ENCODE results near the gene PTH. TPM values are rescaled to one million over a fixed set of nuclear protein-coding genes. Genes with fewer than 3 reads are reported as not detected.

Gene PTH
- total RNA-seq, result not detected

GRCh38 chr11:13495929-13496328 is at the start of gene PTH:
PTH (minus strand) TSS chr11:13495997; CDS start chr11:13492855, 3,142 bp downstream.
- Mint-ChIP-seq H3K4me1 (no peaks in the 10 kb centered on the region), H3K27ac (no peak within 1 kb of the TSS), H3K36me3 (ENCODE audit: low read depth) (no peaks in the 10 kb centered on the region), H3K27me3 (peaks cover 12% of the 10 kb centered on the region), H3K9me3 (no peaks in the 10 kb centered on the region), H3K4me3 (no peak within 1 kb of the TSS)
- ChIA-PET POLR2A (no interaction called here), CTCF (no interaction called here)
- DNase-seq, result no peak

DNA sequence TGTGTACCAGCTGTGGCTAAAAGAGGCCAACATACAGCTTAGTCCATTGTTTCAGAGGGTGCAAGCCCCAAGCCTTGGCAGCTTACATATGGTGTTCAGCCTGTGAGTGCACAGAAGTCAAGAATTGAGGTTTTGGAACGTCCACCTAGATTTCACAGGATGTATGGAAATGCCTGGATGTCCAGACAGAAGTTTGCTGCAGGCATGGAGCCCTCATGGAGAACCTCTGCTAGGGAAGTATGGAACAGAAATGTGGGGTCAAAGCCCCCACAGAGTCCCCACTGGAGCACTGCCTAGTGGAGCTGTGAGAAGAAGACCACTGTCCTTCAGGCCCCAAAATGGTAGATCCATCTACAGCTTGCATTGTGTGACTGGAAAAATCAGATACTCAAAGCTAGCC is 42.2 kb upstream of the PTH start:
- H3K36me3 Mint-ChIP-seq (ENCODE audit: low read depth), result no peaks in the 10 kb centered on the region
- no peak overlapping the region for H3K27ac Mint-ChIP-seq
- no peak overlapping the region for H3K4me3 Mint-ChIP-seq
- ChIA-PET POLR2A (no interaction called here), CTCF (no interaction called here)
- H3K27me3 Mint-ChIP-seq, result no peaks in the 10 kb centered on the region
- no peak for DNase-seq
- H3K4me1 Mint-ChIP-seq, result no peaks in the 10 kb centered on the region
- H3K9me3 Mint-ChIP-seq, result peaks cover 23% of the 10 kb centered on the region

- Mint-ChIP-seq H3K27me3 (no peaks in the 10 kb centered on the region), H3K9me3 (peaks cover 17% of the 10 kb centered on the region), H3K36me3 (ENCODE audit: low read depth) (no peaks in the 10 kb centered on the region), H3K4me1 (no peaks in the 10 kb centered on the region), H3K4me3 (no peak overlapping the region), H3K27ac (no peak overlapping the region)
- POLR2A ChIA-PET, result no interaction called here
- CTCF ChIA-PET, result no interaction called here
- no peak for DNase-seq
Measured at GRCh38 chr11:13535819-13536218, 40.0 kb upstream of the PTH start.

DNA sequence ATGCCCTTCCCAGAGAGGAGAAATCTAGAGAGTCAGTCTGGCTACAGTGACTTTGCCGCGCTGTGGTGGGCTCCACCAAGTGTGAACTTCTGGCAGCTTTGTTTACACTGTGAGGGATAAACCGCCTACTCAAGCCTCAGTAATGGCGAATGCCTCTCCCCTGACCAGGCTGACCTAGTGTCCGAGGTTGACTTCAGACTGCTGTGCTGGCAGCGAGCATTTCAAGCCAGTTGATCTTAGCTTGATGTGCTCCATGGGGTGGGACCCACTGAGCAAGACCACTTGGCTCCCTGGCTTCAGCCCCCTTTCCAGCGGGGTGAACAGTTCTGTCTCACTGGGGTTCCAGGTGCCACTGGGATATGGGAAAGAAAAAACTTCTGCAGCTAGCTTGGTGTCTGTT is 38.6 kb upstream of the PTH start:
- CTCF ChIA-PET, result no interaction called here
- H3K9me3 Mint-ChIP-seq, result peaks cover 15% of the 10 kb centered on the region
- no peak overlapping the region for H3K4me3 Mint-ChIP-seq
- no peaks in the 10 kb centered on the region for H3K27me3 Mint-ChIP-seq
- POLR2A ChIA-PET, result no interaction called here
- H3K36me3 Mint-ChIP-seq (ENCODE audit: low read depth), result no peaks in the 10 kb centered on the region
- H3K27ac Mint-ChIP-seq, result no peak overlapping the region
- no peaks in the 10 kb centered on the region for H3K4me1 Mint-ChIP-seq
- DNase-seq, result no peak

DNA sequence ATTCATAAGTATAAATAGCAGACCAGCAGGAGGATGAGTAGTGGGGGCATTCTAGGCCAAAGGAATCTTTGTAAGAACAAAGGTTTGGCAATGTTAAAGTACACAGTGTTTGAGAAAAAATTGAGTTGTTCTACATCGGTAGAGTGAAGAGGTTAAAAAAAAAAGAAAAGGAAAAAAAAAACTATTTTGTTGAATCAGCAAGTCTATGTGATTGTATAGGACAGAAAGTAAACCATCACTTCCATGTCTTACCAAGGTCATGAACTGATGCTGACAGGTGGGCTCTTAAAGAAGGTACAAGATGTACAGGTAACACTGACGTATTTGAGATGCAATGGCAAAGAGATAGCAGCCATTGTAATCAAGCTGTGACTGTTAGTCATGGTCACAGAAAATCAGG is 29.5 kb upstream of the PTH start:
- Mint-ChIP-seq H3K27me3 (peaks cover 4% of the 10 kb centered on the region), H3K4me1 (no peaks in the 10 kb centered on the region), H3K9me3 (no peaks in the 10 kb centered on the region), H3K4me3 (no peak overlapping the region), H3K27ac (no peak overlapping the region), H3K36me3 (ENCODE audit: low read depth) (no peaks in the 10 kb centered on the region)
- no peak for DNase-seq
- ChIA-PET CTCF (no interaction called here), POLR2A (no interaction called here)

DNA sequence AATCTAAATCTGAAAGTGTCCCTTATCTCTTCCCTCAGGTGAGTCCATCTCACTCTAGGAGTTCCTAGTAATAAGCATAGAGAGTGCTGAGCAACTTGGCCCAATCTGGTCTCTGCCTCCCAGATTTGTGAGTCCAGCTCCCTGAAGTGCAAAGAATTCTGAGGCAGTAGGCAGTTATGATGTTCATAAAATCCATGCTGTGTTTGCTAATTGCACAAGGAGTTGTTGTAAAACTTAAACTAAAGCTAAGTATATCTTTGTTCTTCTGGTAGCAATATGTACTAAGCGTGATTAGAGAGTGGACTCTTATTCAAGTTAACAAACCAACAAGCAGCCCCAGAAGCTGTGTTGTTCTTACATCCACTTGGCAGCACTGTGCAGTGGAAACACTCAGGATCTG is 7.6 kb upstream of the PTH start:
- DNase-seq, result no peak
- no peaks in the 10 kb centered on the region for H3K36me3 Mint-ChIP-seq (ENCODE audit: low read depth)
- no peak overlapping the region for H3K27ac Mint-ChIP-seq
- peaks cover 19% of the 10 kb centered on the region for H3K27me3 Mint-ChIP-seq
- no peaks in the 10 kb centered on the region for H3K9me3 Mint-ChIP-seq
- POLR2A ChIA-PET, result no interaction called here
- H3K4me3 Mint-ChIP-seq, result no peak overlapping the region
- CTCF ChIA-PET, result no interaction called here
- no peaks in the 10 kb centered on the region for H3K4me1 Mint-ChIP-seq

DNA sequence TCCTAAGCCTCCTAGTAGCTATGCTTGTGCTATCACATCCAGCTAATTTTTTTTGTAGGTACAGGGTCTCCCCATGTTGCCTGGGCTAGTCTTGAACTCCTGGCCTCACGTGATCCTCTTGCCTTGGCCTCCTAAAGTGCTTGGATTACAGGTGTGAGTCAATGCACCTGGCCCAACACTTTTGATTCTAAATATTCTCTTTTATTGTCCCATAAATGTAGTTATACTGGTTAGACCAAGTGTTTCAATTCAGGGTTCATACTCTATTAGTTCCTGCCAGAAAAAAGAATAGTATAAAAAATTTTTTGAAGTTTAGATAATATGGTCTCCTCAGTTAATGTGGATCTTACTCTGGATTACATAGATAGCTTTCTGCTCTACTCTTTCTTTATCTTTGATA is 6.7 kb upstream of the PTH start:
- Mint-ChIP-seq H3K9me3 (no peaks in the 10 kb centered on the region), H3K27me3 (peaks cover 19% of the 10 kb centered on the region), H3K36me3 (ENCODE audit: low read depth) (no peaks in the 10 kb centered on the region), H3K4me1 (no peaks in the 10 kb centered on the region), H3K27ac (no peak overlapping the region), H3K4me3 (no peak overlapping the region)
- DNase-seq, result no peak
- CTCF ChIA-PET, result no interaction called here
- POLR2A ChIA-PET, result no interaction called here

GRCh38 chr11:13494051-13494450 is 1.7 kb downstream of the PTH start:
- no peaks in the 10 kb centered on the region for H3K36me3 Mint-ChIP-seq (ENCODE audit: low read depth)
- no peak for DNase-seq
- ChIA-PET POLR2A (no interaction called here), CTCF (no interaction called here)
- H3K4me3 Mint-ChIP-seq, result no peak overlapping the region
- no peaks in the 10 kb centered on the region for H3K4me1 Mint-ChIP-seq
- H3K9me3 Mint-ChIP-seq, result no peaks in the 10 kb centered on the region
- no peak overlapping the region for H3K27ac Mint-ChIP-seq
- peaks cover 11% of the 10 kb centered on the region for H3K27me3 Mint-ChIP-seq

DNA sequence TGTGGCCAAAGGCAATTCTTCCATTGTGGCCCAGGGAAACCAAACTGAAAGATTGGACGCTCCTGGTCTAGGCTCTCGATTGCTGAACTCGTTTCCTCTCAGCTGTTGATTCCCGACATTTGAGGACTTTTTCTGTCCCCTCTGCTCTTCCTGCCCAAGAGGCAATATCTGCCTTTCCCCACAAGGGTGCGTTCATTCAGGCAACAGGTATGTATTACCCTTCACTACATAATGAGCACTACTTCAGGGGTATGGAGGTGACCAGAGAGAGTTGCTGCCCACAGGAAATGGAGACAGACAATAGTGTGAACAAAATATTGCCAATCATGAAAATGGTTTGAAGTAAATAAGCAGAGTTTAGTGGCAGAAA is 8.2 kb downstream of the PTH start:
- CTCF ChIA-PET, result interaction anchor here (0.6 to 1.3 kb wide), 5 partner anchors 11 to 1001 kb away, joined by 3 to 4 read pairs (median 3); no protein-coding TSS in a partner anchor
- Mint-ChIP-seq H3K36me3 (ENCODE audit: low read depth) (no peaks in the 10 kb centered on the region), H3K27ac (peak overlapping the region; percentile 47), H3K9me3 (no peaks in the 10 kb centered on the region), H3K4me1 (peaks cover 6% of the 10 kb centered on the region), H3K27me3 (peaks cover 9% of the 10 kb centered on the region), H3K4me3 (peak overlapping the region; percentile 49)
- POLR2A ChIA-PET, result no interaction called here
- peak; percentile 23 for DNase-seq

DNA sequence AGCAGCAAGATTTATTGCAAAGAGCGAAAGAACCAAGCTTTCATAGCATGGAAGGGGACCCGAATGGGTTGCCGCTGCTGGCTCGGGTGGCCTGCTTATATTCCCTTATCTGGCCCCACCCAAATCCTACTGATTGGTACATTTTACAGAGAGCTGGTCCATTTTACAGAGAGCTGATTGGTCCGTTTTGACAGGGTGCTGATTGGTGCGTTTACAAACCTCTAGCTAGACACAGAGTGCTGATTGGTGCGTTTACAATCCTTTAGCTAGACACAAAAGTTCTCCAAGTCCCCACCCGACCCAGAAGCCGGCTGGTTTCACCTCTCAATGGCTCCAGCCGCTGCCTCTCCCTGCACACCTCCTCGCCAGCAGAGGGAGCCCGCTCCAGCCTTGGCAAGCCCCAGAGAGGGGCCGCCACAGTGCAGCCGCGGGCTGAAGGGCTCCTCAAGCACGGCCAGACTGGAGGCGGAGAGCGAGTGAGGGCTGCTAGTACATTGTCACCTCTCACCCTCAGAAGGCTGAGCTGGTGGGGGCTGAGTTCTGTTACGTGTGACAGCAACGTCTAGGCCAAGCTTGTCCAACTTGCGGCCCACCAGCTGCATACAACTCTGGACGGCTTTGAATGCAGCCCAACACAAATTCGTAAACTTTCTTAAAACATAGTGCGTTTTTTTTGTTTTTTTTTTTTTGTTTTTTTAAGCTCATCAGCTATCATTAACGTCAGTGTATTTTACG is 8.7 kb downstream of the PTH start:
- CTCF ChIA-PET, result interaction anchor here (0.6 to 1.3 kb wide), 6 partner anchors 11 to 1001 kb away, joined by 3 to 4 read pairs (median 3); no protein-coding TSS in a partner anchor
- POLR2A ChIA-PET, result no interaction called here
- H3K4me3 Mint-ChIP-seq, result peak overlapping the region; percentile 49
- H3K27ac Mint-ChIP-seq, result no peak overlapping the region
- H3K4me1 Mint-ChIP-seq, result peaks cover 6% of the 10 kb centered on the region
- DNase-seq, result peak; percentile 57
- peaks cover 12% of the 10 kb centered on the region for H3K27me3 Mint-ChIP-seq
- H3K9me3 Mint-ChIP-seq, result no peaks in the 10 kb centered on the region
- no peaks in the 10 kb centered on the region for H3K36me3 Mint-ChIP-seq (ENCODE audit: low read depth)

DNA sequence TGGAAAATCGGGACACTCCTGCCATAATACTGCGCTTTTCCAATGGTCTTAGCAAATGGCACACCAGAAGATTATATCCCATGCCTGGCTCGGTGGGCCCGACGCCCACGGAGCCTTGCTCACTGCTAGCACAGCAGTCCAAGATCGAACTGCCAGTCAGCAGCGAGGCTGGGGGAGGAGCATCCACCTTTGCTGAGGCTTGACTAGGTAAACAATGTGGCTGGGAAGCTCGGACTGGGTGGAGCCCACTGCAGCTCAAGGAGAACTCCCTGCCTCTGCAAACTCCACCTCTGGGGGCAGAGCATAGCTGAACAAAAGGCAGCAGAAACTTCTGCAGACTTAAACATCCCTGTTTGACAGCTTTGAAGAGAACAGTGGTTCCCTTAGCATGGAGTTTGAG is 15.6 kb downstream of the PTH start:
- Mint-ChIP-seq H3K4me1 (no peaks in the 10 kb centered on the region), H3K4me3 (no peak overlapping the region), H3K27ac (no peak overlapping the region), H3K27me3 (peaks cover 34% of the 10 kb centered on the region), H3K9me3 (no peaks in the 10 kb centered on the region), H3K36me3 (ENCODE audit: low read depth) (no peaks in the 10 kb centered on the region)
- DNase-seq, result no peak
- ChIA-PET POLR2A (no interaction called here), CTCF (no interaction called here)

DNA sequence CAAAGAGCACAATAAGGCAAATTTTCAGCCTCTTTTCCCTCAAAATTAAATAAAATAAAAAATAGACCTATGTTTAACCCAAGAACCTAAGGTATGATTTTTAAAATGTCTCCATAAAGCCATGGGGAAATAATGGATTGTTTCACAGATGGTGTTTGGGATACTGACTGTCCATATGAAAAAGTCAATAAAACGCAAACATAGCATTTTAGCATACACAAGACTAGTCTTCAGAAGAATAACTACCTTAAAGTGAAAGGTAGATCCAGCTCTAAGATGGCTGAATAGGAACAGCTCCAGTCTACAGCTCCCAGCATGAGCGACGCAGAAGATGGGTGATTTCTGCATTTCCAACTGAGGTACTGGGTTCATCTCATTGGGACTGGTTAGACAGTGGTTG is 16.1 kb downstream of the PTH start:
- POLR2A ChIA-PET, result no interaction called here
- H3K9me3 Mint-ChIP-seq, result no peaks in the 10 kb centered on the region
- no peak overlapping the region for H3K4me3 Mint-ChIP-seq
- H3K36me3 Mint-ChIP-seq (ENCODE audit: low read depth), result no peaks in the 10 kb centered on the region
- CTCF ChIA-PET, result no interaction called here
- no peak overlapping the region for H3K27ac Mint-ChIP-seq
- DNase-seq, result no peak
- H3K27me3 Mint-ChIP-seq, result peaks cover 34% of the 10 kb centered on the region
- H3K4me1 Mint-ChIP-seq, result no peaks in the 10 kb centered on the region

GRCh38 chr11:13475091-13475490 is 20.7 kb downstream of the PTH start:
- Mint-ChIP-seq H3K9me3 (no peaks in the 10 kb centered on the region), H3K27ac (no peak overlapping the region), H3K4me3 (no peak overlapping the region), H3K36me3 (ENCODE audit: low read depth) (no peaks in the 10 kb centered on the region), H3K4me1 (no peaks in the 10 kb centered on the region), H3K27me3 (peaks cover 32% of the 10 kb centered on the region)
- no peak for DNase-seq
- ChIA-PET POLR2A (no interaction called here), CTCF (interaction anchor here (1.4 kb wide), 1 partner anchor 12 kb away, joined by 4 read pairs; no protein-coding TSS in a partner anchor)

DNA sequence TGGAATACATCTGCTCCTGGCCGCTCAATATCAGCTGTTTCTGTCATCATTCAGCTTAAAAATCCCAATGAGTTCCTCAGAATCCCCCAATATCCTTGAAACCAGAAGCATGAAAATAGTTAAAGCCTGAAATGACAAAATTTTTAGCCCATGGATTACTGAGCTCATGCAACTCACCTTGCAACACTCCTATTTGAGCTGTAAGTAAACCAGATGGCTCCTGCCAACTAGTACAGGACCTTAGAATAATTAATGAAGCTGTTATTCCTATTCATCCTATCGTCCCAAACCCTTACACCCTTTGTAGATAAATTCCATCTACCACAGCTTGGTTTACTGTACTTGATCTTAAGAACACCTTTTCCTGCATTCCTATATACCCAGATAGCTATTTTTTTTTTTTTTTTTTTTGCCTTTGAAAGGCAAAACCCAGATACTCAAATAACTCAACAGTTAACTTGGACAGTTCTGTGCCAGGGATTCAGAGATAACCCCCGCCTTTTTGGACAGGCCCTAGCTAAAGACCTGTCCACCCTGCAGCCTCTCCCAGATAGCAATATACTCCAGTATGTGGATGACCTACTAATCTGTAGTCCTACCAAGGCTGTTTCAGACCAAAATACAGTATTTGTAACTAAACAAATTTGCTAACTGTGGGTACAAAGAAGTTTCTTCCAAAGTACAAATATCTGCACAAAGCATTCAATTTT is 22.6 kb downstream of the PTH start:
- Mint-ChIP-seq H3K27me3 (peaks cover 34% of the 10 kb centered on the region), H3K9me3 (no peaks in the 10 kb centered on the region), H3K4me1 (no peaks in the 10 kb centered on the region), H3K27ac (no peak overlapping the region), H3K4me3 (no peak overlapping the region), H3K36me3 (ENCODE audit: low read depth) (no peaks in the 10 kb centered on the region)
- ChIA-PET POLR2A (no interaction called here), CTCF (interaction anchor here (0.8 to 1.0 kb wide), 3 partner anchors 128 to 209 kb away, joined by 3 to 4 read pairs (median 3); no protein-coding TSS in a partner anchor)
- DNase-seq, result no peak

Data from activated CD4-positive, alpha-beta T cell treated with anti-CD3 and anti-CD28 coated beads, Interleukin-2, amount 10 ng/mL, durations not matched to agents 7 days and 5 days (primary cell).